Measurements from ENCODE around the gene POLR2H.

GRCh38 chr3:184341925-184342324, 19.6 kb upstream of the POLR2H start:
- TF ChIP-seq CTCF (IDR thresholded peaks at IDR 0.05) (no peak), POLR2A (IDR thresholded peaks at IDR 0.05) (no peak), EP300 (IDR thresholded peaks at IDR 0.05) (no peak)

Measured in ovary (tissue), 3 donors.